SK-N-MC (cell line): ENCODE data around the gene LYPD8.

Experiments used
- EZH2 ChIP-seq: fragments of 200-600 bp; sonication (generic); IDR thresholded peaks from one replicate; pipeline ENCODE4 v1.6.1; 2017; ENCODE audit warnings: antibody characterized with exemption
- FOXP2 ChIP-seq: optimal IDR thresholded peaks from 2 replicates; pipeline ENCODE3; 2011; ENCODE audit warnings: mild to moderate bottlenecking, moderate library complexity; ENCODE audit not compliant: insufficient read depth; ENCODE audit errors: extremely low read length, control extremely low read depth
- POLR2AphosphoS5 ChIP-seq: IDR thresholded peaks from 2 replicates; pipeline ENCODE4 v1.6.1; 2012; ENCODE audit warnings: mild to moderate bottlenecking, low read depth, low read length, borderline replicate concordance

DNA sequence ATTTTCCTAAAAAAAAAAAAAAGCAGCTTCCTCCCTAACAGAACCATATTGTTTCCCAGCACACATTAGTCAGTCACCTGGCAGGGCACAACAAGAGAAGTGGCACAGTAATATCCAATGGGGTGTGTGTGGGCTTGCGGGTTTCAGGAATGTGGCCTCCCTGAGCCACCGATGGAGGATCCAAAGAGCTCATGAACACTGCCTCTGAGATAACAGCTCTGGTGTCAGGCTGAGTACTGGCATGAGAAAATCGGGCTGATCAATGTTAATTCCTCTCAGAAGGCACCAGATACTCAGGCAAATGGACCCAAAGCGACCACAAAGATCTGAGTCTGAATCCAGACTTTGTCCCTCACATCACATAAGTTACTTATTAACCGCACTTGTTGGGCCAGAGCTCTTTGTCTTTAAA is 2.2 kb upstream of the LYPD8 start:
- no peak for TF ChIP-seq POLR2AphosphoS5
- no peak for TF ChIP-seq EZH2
- TF ChIP-seq FOXP2 = no peak
